HEK293 (cell line): Measurements from ENCODE around the gene ZCCHC14.
A peak's percentile ranks its signal among the peaks of the same experiment; 100 is the strongest.

ENCODE experiments used
- KLF1 ChIP-seq: fragments of 450-650 bp; formaldehyde crosslinking; IDR thresholded peaks from 2 replicates; pipeline ENCODE4 v1.5.1; 2016; ENCODE audit warnings: missing biosample characterization, missing genetic modification characterization
- OSR2 ChIP-seq: fragments of 450-650 bp; formaldehyde crosslinking; IDR thresholded peaks from 2 replicates; pipeline ENCODE4 v1.5.1; 2016; ENCODE audit warnings: missing biosample characterization, missing genetic modification characterization
- PRDM1 ChIP-seq: fragments of 450-650 bp; formaldehyde crosslinking; IDR thresholded peaks from 2 replicates; pipeline ENCODE4; 2016; ENCODE audit warnings: missing biosample characterization, missing genetic modification characterization
- SCRT1 ChIP-seq: fragments of 450-650 bp; formaldehyde crosslinking; IDR thresholded peaks from 2 replicates; pipeline ENCODE4 v1.5.1; 2016; ENCODE audit warnings: missing biosample characterization, missing genetic modification characterization, borderline replicate concordance
- SETDB1 ChIP-seq: IDR thresholded peaks from one replicate; pipeline ENCODE4 v1.6.1; 2017; ENCODE audit warnings: mild to moderate bottlenecking, low read length, moderate library complexity, mixed read lengths; ENCODE audit not compliant: insufficient read length
- SP2 ChIP-seq: fragments of 450-650 bp; formaldehyde crosslinking; IDR thresholded peaks from 2 replicates; pipeline ENCODE4 v1.5.1; 2016; ENCODE audit warnings: missing biosample characterization, missing genetic modification characterization
- SP7 ChIP-seq: fragments of 450-650 bp; formaldehyde crosslinking; IDR thresholded peaks from 2 replicates; pipeline ENCODE4 v1.5.1; 2016; ENCODE audit warnings: missing biosample characterization, missing genetic modification characterization
- TRIM28 ChIP-seq: IDR thresholded peaks from 2 replicates; pipeline ENCODE4 v1.6.1; 2011; ENCODE audit warnings: low read length, control low read depth, borderline replicate concordance
- TSHZ1 ChIP-seq: fragments of 450-650 bp; formaldehyde crosslinking; IDR thresholded peaks from 2 replicates; pipeline ENCODE4 v1.5.1; 2016; ENCODE audit warnings: missing biosample characterization, missing genetic modification characterization, borderline replicate concordance
- ZBTB48 ChIP-seq: fragments of 450-650 bp; formaldehyde crosslinking; IDR thresholded peaks from 2 replicates; pipeline ENCODE4 v1.5.1; 2016; ENCODE audit warnings: missing biosample characterization, missing genetic modification characterization
- ZNF112 ChIP-seq: fragments of 450-650 bp; formaldehyde crosslinking; IDR thresholded peaks from 2 replicates; pipeline ENCODE4 v1.5.0; 2017; ENCODE audit warnings: missing biosample characterization, missing genetic modification characterization
- ZNF18 ChIP-seq: fragments of 450-650 bp; formaldehyde crosslinking; IDR thresholded peaks from 2 replicates; pipeline ENCODE4 v1.5.1; 2016; ENCODE audit warnings: missing biosample characterization, missing genetic modification characterization
- ZNF2 ChIP-seq: fragments of 450-650 bp; formaldehyde crosslinking; IDR thresholded peaks from 2 replicates; pipeline ENCODE4 v1.5.1; 2016; ENCODE audit warnings: missing biosample characterization, missing genetic modification characterization
- ZNF223 ChIP-seq: fragments of 450-650 bp; formaldehyde crosslinking; IDR thresholded peaks from 2 replicates; pipeline ENCODE4 v1.5.1; 2016; ENCODE audit warnings: missing biosample characterization, missing genetic modification characterization
- ZNF248 ChIP-seq: fragments of 450-650 bp; formaldehyde crosslinking; IDR thresholded peaks from 2 replicates; pipeline ENCODE4 v1.5.1; 2017; ENCODE audit warnings: missing biosample characterization, missing genetic modification characterization
- ZNF292 ChIP-seq: fragments of 450-650 bp; formaldehyde crosslinking; IDR thresholded peaks from 2 replicates; pipeline ENCODE4 v1.5.1; 2016; ENCODE audit warnings: low read depth, missing biosample characterization, missing genetic modification characterization, borderline replicate concordance
- ZNF341 ChIP-seq: fragments of 450-650 bp; formaldehyde crosslinking; IDR thresholded peaks from 2 replicates; pipeline ENCODE4; 2016; ENCODE audit warnings: low read depth, missing biosample characterization, missing genetic modification characterization
- ZNF433 ChIP-seq: fragments of 450-650 bp; formaldehyde crosslinking; IDR thresholded peaks from 2 replicates; pipeline ENCODE4 v1.5.1; 2016; ENCODE audit warnings: missing biosample characterization, missing genetic modification characterization, low read depth
- ZNF488 ChIP-seq: fragments of 450-650 bp; formaldehyde crosslinking; IDR thresholded peaks from 2 replicates; pipeline ENCODE4 v1.5.1; 2016; ENCODE audit warnings: missing biosample characterization, missing genetic modification characterization
- ZNF510 ChIP-seq: fragments of 450-650 bp; formaldehyde crosslinking; IDR thresholded peaks from 2 replicates; pipeline ENCODE4 v1.5.1; 2018; ENCODE audit warnings: mild to moderate bottlenecking, missing genetic modification characterization, missing biosample characterization; ENCODE audit not compliant: insufficient replicate concordance
- ZNF514 ChIP-seq: fragments of 450-650 bp; formaldehyde crosslinking; IDR thresholded peaks from 2 replicates; pipeline ENCODE4 v1.5.1; 2016; ENCODE audit warnings: missing biosample characterization, missing genetic modification characterization
- ZNF529 ChIP-seq: fragments of 450-650 bp; formaldehyde crosslinking; IDR thresholded peaks from 2 replicates; pipeline ENCODE4 v1.5.1; 2017; ENCODE audit warnings: missing genetic modification characterization, missing biosample characterization; ENCODE audit not compliant: insufficient replicate concordance
- ZNF596 ChIP-seq: fragments of 450-650 bp; IDR thresholded peaks from 2 replicates; pipeline ENCODE4 v1.5.0; 2018; ENCODE audit warnings: missing biosample characterization, mild to moderate bottlenecking, missing genetic modification characterization, moderate library complexity
- ZNF626 ChIP-seq: fragments of 450-650 bp; sonication (Bioruptor Pico); formaldehyde crosslinking; IDR thresholded peaks from 2 replicates; pipeline ENCODE4 v1.5.1; 2018; ENCODE audit warnings: missing biosample characterization, missing genetic modification characterization, inconsistent platforms
- ZNF660 ChIP-seq: fragments of 450-650 bp; IDR thresholded peaks from 2 replicates; pipeline ENCODE4 v1.5.1; 2018; ENCODE audit warnings: missing biosample characterization, mild to moderate bottlenecking, missing genetic modification characterization
- TF ChIP-seq, protein P1 (sequence below): fragments of 450-650 bp; formaldehyde crosslinking; IDR thresholded peaks from 2 replicates; pipeline ENCODE4 v1.5.1; 2016; ENCODE audit warnings: missing biosample characterization, missing genetic modification characterization
- TF ChIP-seq, protein P2 (sequence below): fragments of 450-650 bp; IDR thresholded peaks from 2 replicates; pipeline ENCODE4 v1.5.1; 2018; ENCODE audit warnings: missing biosample characterization, mild to moderate bottlenecking, missing genetic modification characterization
- TF ChIP-seq, protein P3 (sequence below): fragments of 450-650 bp; formaldehyde crosslinking; IDR thresholded peaks from 2 replicates; pipeline ENCODE4 v1.5.1; 2016; ENCODE audit warnings: missing biosample characterization, missing genetic modification characterization
- TF ChIP-seq, protein P4 (sequence below): fragments of 450-650 bp; formaldehyde crosslinking; IDR thresholded peaks from 2 replicates; pipeline ENCODE4 v1.5.1; 2017; ENCODE audit warnings: missing biosample characterization, missing genetic modification characterization

The ZCCHC14 gene

GRCh38 chr16:87465306-87465705 is 27.5 kb downstream of the ZCCHC14 start (continued):
- TF ChIP-seq, protein P1, sequence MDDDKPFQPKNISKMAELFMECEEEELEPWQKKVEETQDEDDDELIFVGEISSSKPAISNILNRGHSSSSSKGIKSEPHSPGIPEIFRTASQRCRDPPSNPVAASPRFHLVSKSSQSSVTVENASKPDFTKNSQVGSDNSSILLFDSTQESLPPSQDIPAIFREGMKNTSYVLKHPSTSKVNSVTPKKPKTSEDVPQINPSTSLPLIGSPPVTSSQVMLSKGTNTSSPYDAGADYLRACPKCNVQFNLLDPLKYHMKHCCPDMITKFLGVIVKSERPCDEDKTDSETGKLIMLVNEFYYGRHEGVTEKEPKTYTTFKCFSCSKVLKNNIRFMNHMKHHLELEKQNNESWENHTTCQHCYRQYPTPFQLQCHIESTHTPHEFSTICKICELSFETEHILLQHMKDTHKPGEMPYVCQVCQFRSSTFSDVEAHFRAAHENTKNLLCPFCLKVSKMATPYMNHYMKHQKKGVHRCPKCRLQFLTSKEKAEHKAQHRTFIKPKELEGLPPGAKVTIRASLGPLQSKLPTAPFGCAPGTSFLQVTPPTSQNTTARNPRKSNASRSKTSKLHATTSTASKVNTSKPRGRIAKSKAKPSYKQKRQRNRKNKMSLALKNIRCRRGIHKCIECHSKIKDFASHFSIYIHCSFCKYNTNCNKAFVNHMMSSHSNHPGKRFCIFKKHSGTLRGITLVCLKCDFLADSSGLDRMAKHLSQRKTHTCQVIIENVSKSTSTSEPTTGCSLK (tag by site-specific recombination), result no peak
- no peak for TF ChIP-seq ZNF626 (tag by site-specific recombination)
- TF ChIP-seq SETDB1, result no peak
- TF ChIP-seq TRIM28, result peak; percentile 76; the same call in 1 of the 2 replicates
- TF ChIP-seq ZNF510 (tag by site-specific recombination), result no peak
- TF ChIP-seq ZNF529, result no peak
- no peak for TF ChIP-seq ZNF292
- TF ChIP-seq ZNF18 (tag by site-specific recombination), result no peak
- no peak for TF ChIP-seq ZNF433 (tag by site-specific recombination)
- no peak for TF ChIP-seq ZNF514 (tag by site-specific recombination)
- TF ChIP-seq ZNF341, result peak; percentile 72
- TF ChIP-seq PRDM1 (tag by site-specific recombination), result no peak
- TF ChIP-seq ZNF2 (tag by site-specific recombination), result no peak
- TF ChIP-seq ZNF488 (tag by site-specific recombination), result no peak
- TF ChIP-seq KLF1 (tag by site-specific recombination), result peak; percentile 69
- TF ChIP-seq SP7 (tag by site-specific recombination), result peak; percentile 34; the same call in 1 of the 2 replicates
- 0 out of 2 replicates have a peak, but pooled peaks have one; percentile 21 for TF ChIP-seq ZNF660
- TF ChIP-seq ZNF223 (tag by site-specific recombination), result no peak
- TF ChIP-seq ZNF596 (tag by site-specific recombination), result no peak
- no peak for TF ChIP-seq ZNF112 (tag by site-specific recombination)
- TF ChIP-seq ZNF248 (tag by site-specific recombination), result no peak
- TF ChIP-seq, protein P2, sequence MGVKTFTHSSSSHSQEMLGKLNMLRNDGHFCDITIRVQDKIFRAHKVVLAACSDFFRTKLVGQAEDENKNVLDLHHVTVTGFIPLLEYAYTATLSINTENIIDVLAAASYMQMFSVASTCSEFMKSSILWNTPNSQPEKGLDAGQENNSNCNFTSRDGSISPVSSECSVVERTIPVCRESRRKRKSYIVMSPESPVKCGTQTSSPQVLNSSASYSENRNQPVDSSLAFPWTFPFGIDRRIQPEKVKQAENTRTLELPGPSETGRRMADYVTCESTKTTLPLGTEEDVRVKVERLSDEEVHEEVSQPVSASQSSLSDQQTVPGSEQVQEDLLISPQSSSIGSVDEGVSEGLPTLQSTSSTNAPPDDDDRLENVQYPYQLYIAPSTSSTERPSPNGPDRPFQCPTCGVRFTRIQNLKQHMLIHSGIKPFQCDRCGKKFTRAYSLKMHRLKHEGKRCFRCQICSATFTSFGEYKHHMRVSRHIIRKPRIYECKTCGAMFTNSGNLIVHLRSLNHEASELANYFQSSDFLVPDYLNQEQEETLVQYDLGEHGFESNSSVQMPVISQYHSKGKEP (tag by site-specific recombination), result no peak
- TF ChIP-seq TSHZ1, result no peak
- no peak for TF ChIP-seq SP2 (tag by site-specific recombination)
- TF ChIP-seq SCRT1, result no peak
- TF ChIP-seq, protein P3, sequence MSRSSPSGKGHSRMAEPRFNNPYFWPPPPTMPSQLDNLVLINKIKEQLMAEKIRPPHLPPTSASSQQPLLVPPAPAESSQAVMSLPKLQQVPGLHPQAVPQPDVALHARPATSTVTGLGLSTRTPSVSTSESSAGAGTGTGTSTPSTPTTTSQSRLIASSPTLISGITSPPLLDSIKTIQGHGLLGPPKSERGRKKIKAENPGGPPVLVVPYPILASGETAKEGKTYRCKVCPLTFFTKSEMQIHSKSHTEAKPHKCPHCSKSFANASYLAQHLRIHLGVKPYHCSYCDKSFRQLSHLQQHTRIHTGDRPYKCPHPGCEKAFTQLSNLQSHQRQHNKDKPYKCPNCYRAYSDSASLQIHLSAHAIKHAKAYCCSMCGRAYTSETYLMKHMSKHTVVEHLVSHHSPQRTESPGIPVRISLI, result no peak
- peak; percentile 92 for TF ChIP-seq OSR2
- TF ChIP-seq, protein P4, sequence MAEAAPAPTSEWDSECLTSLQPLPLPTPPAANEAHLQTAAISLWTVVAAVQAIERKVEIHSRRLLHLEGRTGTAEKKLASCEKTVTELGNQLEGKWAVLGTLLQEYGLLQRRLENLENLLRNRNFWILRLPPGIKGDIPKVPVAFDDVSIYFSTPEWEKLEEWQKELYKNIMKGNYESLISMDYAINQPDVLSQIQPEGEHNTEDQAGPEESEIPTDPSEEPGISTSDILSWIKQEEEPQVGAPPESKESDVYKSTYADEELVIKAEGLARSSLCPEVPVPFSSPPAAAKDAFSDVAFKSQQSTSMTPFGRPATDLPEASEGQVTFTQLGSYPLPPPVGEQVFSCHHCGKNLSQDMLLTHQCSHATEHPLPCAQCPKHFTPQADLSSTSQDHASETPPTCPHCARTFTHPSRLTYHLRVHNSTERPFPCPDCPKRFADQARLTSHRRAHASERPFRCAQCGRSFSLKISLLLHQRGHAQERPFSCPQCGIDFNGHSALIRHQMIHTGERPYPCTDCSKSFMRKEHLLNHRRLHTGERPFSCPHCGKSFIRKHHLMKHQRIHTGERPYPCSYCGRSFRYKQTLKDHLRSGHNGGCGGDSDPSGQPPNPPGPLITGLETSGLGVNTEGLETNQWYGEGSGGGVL (tag by site-specific recombination), result no peak
- no peak for TF ChIP-seq ZBTB48 (tag by site-specific recombination)
